ENCODE measurements around the gene SPATS2L.

- no peak for TF ChIP-seq ZNF274 (IDR thresholded peaks at IDR 0.05; ENCODE audit: low read depth, low read length)
- TF ChIP-seq SUZ12 (IDR thresholded peaks at IDR 0.05; ENCODE audit: extremely low read depth, insufficient read depth, insufficient read length) = no peak
Observed at GRCh38 chr2:200443376-200443775, 136.9 kb downstream of the SPATS2L start.

All from NT2/D1 (cell line).